GM12801 (cell line): ENCODE measurements around the gene SDK1.

Experiments used
- TF ChIP-seq, protein P1 (sequence below): IDR thresholded peaks from one replicate; pipeline ENCODE4 v1.5.1; 2011; ENCODE audit warnings: control low read depth; ENCODE audit not compliant: insufficient read length; ENCODE audit errors: extremely low read depth

SDK1 gene

DNA sequence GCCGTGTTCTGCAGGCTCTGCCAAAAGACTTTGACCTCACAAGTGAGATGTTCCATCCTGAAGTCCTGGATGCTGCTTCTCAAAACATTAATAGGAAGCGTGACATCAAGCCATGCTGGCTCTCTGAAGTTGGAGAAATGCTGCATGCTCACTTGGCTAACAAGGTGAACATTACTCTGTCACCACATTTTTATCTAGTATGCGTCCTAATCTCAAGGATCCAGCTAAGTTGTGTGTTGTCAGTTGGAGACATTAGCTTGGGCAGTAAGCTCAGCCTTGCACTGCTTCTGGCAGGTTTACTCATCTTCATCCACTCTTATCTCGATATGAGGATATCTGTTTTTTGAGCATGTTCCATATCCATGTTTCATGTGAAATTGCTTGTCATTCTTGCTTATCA lies 165.2 kb downstream of the SDK1 start:
- TF ChIP-seq, protein P1, sequence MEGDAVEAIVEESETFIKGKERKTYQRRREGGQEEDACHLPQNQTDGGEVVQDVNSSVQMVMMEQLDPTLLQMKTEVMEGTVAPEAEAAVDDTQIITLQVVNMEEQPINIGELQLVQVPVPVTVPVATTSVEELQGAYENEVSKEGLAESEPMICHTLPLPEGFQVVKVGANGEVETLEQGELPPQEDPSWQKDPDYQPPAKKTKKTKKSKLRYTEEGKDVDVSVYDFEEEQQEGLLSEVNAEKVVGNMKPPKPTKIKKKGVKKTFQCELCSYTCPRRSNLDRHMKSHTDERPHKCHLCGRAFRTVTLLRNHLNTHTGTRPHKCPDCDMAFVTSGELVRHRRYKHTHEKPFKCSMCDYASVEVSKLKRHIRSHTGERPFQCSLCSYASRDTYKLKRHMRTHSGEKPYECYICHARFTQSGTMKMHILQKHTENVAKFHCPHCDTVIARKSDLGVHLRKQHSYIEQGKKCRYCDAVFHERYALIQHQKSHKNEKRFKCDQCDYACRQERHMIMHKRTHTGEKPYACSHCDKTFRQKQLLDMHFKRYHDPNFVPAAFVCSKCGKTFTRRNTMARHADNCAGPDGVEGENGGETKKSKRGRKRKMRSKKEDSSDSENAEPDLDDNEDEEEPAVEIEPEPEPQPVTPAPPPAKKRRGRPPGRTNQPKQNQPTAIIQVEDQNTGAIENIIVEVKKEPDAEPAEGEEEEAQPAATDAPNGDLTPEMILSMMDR: no peak

DNA sequence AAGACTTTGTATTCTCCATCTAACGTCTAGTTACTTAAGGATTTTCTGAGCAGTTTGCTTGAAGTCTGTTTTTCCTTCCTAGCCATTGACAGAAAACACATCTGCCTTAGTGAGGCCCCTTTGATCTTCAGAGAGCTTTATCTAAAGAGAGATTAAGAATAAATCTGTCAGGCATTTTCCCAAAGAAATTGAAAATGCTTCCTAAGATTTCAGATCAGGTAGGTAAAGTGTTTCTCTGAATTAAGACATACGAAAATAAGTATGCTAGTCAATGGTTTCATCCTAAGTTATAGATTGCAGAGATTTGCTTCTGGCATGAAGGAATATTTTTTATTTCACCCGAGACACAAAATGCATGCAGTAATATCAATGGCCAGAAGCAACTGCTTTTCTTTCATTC lies 168.6 kb downstream of the SDK1 start:
- TF ChIP-seq, protein P1: no peak

DNA sequence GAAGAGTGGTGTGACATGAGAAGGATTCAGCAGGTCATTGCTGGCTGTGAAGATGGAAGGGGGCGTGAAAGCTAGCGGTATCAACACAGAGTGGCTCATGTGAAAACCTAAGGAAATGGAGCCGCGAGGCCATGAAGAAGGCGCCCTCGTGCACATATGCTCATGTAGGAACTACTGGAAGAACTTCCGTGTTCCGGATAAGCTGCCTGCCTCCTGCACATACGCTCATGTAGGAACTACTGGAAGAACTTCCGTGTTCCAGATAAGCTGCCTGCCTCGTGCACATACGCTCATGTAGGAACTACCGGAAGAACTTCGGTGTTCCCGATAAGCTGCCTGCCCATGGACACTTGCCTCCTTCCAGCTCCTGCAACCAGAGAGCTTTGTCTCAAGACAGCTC lies 179.1 kb downstream of the SDK1 start:
- TF ChIP-seq, protein P1: no peak

DNA sequence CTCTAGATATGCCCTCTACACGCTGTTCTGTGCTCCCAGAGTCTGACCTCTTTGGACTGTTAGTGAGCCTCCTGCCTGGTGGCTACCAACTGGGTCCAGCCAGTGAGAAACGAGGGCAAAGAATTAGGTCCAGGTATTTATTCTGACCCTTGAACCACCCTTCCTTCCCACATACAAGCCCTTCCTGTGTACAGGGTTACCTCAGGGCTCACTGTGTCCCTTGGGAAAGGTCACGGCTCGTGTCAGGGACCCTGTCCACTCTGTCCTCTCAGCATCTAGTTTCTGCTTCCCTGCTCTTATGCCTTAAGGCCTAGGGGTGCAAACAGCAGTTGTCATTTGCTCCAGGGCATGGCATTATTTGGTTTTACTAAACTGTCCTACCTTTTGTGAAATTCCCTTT lies 180.4 kb downstream of the SDK1 start:
- TF ChIP-seq, protein P1: no peak

DNA sequence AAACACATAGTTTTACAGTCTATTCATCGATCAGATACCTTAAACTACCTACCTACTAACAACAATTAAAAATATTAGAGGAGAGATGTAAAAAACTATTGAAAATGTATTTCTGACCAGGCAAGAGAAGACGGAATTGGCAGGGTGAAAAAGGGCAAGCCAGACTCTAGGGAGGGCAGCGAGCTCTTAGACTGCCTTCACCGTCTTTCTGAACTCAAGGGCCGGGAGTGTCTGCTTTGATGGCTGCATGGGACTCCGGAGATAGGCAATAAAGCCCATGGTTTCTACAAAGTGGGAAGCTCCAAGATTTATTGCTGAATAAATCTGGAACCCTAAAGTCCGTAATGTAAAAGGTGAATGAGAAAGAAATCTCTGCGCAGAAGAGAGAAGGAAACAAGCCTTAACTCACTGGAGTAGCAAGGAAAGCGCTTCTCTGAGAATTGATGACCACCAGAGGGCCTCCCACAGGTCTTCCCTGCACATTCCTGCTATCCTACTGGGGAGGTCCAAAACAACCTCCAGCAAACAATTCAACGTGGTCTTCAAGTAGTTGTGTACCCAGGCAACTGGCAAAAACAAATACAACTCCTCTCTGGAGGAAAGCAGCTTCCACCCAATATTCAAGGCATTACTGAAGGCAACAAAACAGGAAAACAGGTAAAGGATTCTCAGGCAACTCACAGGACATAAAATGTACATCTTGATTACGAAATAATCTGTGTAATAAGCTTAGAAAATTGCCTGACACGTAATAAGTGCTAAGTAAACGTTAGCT lies 181.3 kb downstream of the SDK1 start:
- TF ChIP-seq, protein P1: no peak

DNA sequence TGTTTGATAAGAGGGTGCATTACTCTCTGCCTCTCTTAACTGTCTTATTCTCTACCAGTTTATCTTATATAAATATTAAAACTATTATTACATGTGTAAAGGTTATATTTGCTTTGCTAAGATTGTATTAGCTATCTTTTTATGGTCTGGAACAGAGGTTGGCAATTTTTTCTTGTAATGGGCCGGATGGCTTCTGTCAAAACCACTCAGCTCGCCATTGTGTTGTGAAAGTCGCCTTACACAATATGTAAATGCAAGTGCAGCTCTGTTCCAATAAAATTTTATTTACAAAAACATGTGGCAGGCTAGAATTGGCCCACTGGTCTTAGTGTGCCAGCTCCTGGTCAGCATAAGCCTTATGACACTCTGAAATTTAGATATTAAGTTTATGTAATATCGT lies 185.8 kb downstream of the SDK1 start:
- TF ChIP-seq, protein P1: no peak

DNA sequence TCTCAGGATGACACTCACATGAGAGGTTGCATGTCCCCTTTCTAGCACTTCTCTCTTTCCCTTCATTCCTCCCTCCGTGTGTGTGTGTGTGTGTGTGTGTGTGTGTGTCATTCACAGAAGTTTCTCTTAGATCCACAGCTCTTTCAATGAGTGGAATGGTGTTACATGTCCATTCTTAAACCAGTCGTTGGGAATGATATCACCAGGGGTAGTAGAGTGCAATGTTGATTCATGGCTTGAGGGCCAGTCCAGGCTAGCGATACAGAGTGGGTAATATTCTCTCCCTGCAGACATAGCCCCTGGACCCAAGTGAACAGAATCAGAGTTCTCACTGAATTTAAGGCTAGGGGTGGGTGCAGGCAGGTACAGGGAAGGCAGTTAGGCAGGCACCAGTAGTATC lies 187.8 kb downstream of the SDK1 start:
- TF ChIP-seq, protein P1: no peak
